Ishikawa (cell line): ENCODE data around the gene CCDC57.

Source experiments
- CEBPB ChIP-seq: IDR thresholded peaks from 2 replicates; pipeline ENCODE4 v1.6.1; 2012
- CREB1 ChIP-seq: IDR thresholded peaks from 2 replicates; pipeline ENCODE4 v1.6.1; 2012; ENCODE audit warnings: low read depth
- EGR1 ChIP-seq: IDR thresholded peaks from 2 replicates; pipeline ENCODE4 v1.6.1; 2012
- EP300 ChIP-seq: IDR thresholded peaks from 2 replicates; pipeline ENCODE4 v1.6.1; 2012; ENCODE audit warnings: borderline replicate concordance
- FOXM1 ChIP-seq: IDR thresholded peaks from 2 replicates; pipeline ENCODE4 v1.6.1; 2012; ENCODE audit warnings: low read depth, borderline replicate concordance
- NFIC ChIP-seq: IDR thresholded peaks from 2 replicates; pipeline ENCODE4 v1.6.1; 2012
- RAD21 ChIP-seq: IDR thresholded peaks from 2 replicates; pipeline ENCODE4 v1.6.1; 2012; ENCODE audit warnings: low read depth
- TAF1 ChIP-seq: IDR thresholded peaks from 2 replicates; pipeline ENCODE4 v1.6.1; 2012; ENCODE audit warnings: low read depth, mild to moderate bottlenecking
- TCF12 ChIP-seq: IDR thresholded peaks from 2 replicates; pipeline ENCODE4 v1.6.1; 2012; ENCODE audit warnings: low read depth
- TEAD4 ChIP-seq: IDR thresholded peaks from 2 replicates; pipeline ENCODE4 v1.6.1; 2012
- USF1 ChIP-seq: IDR thresholded peaks from 2 replicates; pipeline ENCODE4 v1.6.1; 2012
- YY1 ChIP-seq: IDR thresholded peaks from 2 replicates; pipeline ENCODE4 v1.6.1; 2012; ENCODE audit warnings: low read depth
- ZBTB7A ChIP-seq: IDR thresholded peaks from 2 replicates; pipeline ENCODE4 v1.6.1; 2012; ENCODE audit warnings: low read depth
- TF ChIP-seq, protein P1 (sequence below): IDR thresholded peaks from 2 replicates; pipeline ENCODE4 v1.6.1; 2012
- TF ChIP-seq, protein P2 (sequence below): IDR thresholded peaks from 2 replicates; pipeline ENCODE4 v1.6.1; 2012; ENCODE audit warnings: low read depth, mild to moderate bottlenecking

The CCDC57 gene

DNA sequence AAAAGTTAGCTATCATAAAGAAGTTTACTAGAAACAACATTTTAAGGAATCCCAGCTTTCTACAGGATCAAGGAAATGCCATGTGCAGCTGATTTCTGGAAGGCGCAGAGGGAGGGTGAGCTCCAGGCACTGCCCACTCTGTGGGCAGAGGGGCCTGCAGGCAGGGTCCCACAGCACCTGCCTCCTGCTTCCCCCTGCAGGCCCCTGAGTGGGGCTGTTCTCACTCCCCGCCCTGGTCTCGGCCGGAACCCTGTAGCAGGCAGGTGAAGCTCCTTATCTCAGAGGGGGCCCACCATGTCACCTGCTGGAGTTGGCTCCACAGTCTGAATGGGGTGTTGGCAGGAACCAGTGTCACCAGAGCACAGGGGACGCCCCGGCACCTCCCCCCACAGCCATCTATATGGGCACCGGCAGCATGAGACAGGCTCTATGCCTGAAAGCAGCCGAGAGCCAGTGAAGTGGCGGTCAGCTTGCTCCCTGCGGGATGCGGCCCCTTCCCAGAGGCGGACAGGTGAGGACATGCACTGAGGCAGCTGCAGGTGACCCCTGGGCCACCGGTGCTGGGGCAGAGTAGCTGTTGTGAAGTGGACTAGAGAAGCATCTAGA, 67.0 kb downstream of the CCDC57 start:
- TF ChIP-seq RAD21: no peak
- TF ChIP-seq, protein P1, sequence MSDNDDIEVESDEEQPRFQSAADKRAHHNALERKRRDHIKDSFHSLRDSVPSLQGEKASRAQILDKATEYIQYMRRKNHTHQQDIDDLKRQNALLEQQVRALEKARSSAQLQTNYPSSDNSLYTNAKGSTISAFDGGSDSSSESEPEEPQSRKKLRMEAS: no peak
- TF ChIP-seq CEBPB: no peak
- TF ChIP-seq TEAD4: no peak
- TF ChIP-seq EP300: no peak
- TF ChIP-seq USF1: no peak
- no peak for TF ChIP-seq TCF12

DNA sequence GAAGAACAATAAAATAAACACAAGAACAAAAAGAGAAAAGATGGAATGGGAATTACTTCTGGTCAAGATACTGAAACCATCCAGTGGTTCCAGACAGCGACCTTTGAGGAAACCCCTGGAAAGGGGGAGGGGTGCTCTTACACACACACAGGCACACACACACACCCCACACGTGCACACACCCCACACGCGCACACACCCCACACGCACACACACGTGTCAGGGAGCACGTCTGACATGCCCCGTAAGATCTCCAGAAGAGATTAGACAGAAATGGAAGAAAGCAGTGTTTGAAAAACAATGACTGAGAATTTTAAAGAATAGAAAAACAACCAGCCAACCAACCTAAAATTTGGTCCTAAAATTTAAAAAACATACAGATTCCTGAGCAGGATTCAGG, 69.3 kb downstream of the CCDC57 start:
- TF ChIP-seq CREB1 (no peak), YY1 (no peak), FOXM1 (no peak), TAF1 (no peak), EGR1 (no peak), RAD21 (no peak), TCF12 (no peak), ZBTB7A (no peak), EP300 (no peak), NFIC (no peak), USF1 (no peak), TEAD4 (no peak)
- TF ChIP-seq, protein P2, sequence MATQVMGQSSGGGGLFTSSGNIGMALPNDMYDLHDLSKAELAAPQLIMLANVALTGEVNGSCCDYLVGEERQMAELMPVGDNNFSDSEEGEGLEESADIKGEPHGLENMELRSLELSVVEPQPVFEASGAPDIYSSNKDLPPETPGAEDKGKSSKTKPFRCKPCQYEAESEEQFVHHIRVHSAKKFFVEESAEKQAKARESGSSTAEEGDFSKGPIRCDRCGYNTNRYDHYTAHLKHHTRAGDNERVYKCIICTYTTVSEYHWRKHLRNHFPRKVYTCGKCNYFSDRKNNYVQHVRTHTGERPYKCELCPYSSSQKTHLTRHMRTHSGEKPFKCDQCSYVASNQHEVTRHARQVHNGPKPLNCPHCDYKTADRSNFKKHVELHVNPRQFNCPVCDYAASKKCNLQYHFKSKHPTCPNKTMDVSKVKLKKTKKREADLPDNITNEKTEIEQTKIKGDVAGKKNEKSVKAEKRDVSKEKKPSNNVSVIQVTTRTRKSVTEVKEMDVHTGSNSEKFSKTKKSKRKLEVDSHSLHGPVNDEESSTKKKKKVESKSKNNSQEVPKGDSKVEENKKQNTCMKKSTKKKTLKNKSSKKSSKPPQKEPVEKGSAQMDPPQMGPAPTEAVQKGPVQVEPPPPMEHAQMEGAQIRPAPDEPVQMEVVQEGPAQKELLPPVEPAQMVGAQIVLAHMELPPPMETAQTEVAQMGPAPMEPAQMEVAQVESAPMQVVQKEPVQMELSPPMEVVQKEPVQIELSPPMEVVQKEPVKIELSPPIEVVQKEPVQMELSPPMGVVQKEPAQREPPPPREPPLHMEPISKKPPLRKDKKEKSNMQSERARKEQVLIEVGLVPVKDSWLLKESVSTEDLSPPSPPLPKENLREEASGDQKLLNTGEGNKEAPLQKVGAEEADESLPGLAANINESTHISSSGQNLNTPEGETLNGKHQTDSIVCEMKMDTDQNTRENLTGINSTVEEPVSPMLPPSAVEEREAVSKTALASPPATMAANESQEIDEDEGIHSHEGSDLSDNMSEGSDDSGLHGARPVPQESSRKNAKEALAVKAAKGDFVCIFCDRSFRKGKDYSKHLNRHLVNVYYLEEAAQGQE: no peak
- TF ChIP-seq, protein P1: no peak

- TF ChIP-seq EGR1 (no peak), NFIC (no peak)
Measured at GRCh38 chr17:82138511-82138992, 74.1 kb downstream of the CCDC57 start.

- TF ChIP-seq TAF1 (no peak), USF1 (no peak), CREB1 (no peak), TEAD4 (no peak), EP300 (no peak), RAD21 (no peak), NFIC (no peak), EGR1 (no peak), TCF12 (no peak)
Measured at GRCh38 chr17:82134101-82134500, 78.5 kb downstream of the CCDC57 start.

- TF ChIP-seq, protein P1: no peak
- TF ChIP-seq, protein P2: no peak
- TF ChIP-seq NFIC (no peak), YY1 (no peak), CREB1 (no peak), RAD21 (no peak), FOXM1 (no peak)
Measured at GRCh38 chr17:82129095-82129494, 83.5 kb downstream of the CCDC57 start.

DNA sequence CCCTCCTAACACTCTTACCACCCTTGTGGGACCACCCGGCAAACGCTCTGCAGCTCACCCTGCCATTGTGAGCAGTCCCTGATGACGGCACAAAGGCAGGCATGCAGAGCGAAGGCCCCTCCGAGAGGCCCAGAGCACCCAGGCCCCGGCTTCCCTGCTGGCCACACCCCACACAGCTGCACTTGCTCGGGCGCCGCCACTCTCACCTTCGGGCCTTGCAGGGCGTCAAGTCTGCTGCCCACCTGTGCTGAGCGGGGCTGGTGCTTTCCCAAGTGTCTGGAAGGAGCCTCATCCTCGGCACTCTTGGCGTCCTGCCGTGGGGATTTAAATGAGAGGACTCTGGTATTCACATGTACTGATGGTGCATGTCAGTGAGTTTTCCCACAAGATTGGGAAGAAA, 84.4 kb downstream of the CCDC57 start:
- TF ChIP-seq, protein P1: no peak
- TF ChIP-seq USF1 (no peak), ZBTB7A (no peak), FOXM1 (no peak), EP300 (no peak), EGR1 (no peak), RAD21 (no peak), TCF12 (no peak), CEBPB (no peak), CREB1 (no peak), TAF1 (no peak), TEAD4 (no peak), NFIC (no peak)
- TF ChIP-seq, protein P2: no peak
